Prostate gland (tissue), 2 donors: ENCODE data around the gene EPB41L5. TPM values are rescaled to one million over a fixed set of nuclear protein-coding genes. Genes with fewer than 3 reads are reported as not detected.
"Not testable (repeated sequence)": the region's sequence is repeated elsewhere in the genome, so short reads cannot be mapped to it uniquely, and the experiment has no call there.

Experiments used
- DNase-seq: peaks from one replicate; pipeline ENCODE4 v3.0.0-alpha.2; 2019; ENCODE audit warnings: low spot score
- H3K27ac ChIP-seq, 2 donors: fragments of 200-600 bp; sonication (generic); 2 replicates each; pipeline ENCODE4 v1.5.1; 2017 to 2019
- H3K27me3 ChIP-seq: fragments of 200-600 bp; sonication (generic); replicated peaks from 2 replicates; pipeline ENCODE4 v1.5.1; 2019; ENCODE audit not compliant: insufficient read depth
- H3K36me3 ChIP-seq, 2 donors: fragments of 200-600 bp; sonication (generic); 1 replicate in 1 of 2; 2 replicates in 1 of 2; pipeline versions ENCODE4 v1.5.1 to v1.8.1; 2017 to 2019
- H3K4me1 ChIP-seq: fragments of 200-600 bp; sonication (generic); replicated peaks from 2 replicates; pipeline ENCODE4 v1.5.1; 2019
- H3K4me3 ChIP-seq, 2 donors: fragments of 200-600 bp; sonication (generic); 2 replicates each; pipeline ENCODE4 v1.5.1; 2017 to 2019
- H3K9me3 ChIP-seq: fragments of 200-600 bp; sonication (generic); 2 replicates; pipeline ENCODE4 v1.5.1; 2017
- CTCF ChIP-seq, 4 experiments: fragments of 200-600 bp in 2 of 4; fragments of 450-650 bp in 2 of 4; sonication (generic) in 2 of 4; IDR thresholded peaks; 1 replicate in 3 of 4; 2 replicates in 1 of 4; pipeline ENCODE4 v1.5.1; 2016 to 2019; ENCODE audit warnings: antibody characterized with exemption in 4 of 4, mild to moderate bottlenecking in 2 of 4, moderate library complexity in 2 of 4
- POLR2A ChIP-seq: fragments of 450-650 bp; IDR thresholded peaks from one replicate; pipeline ENCODE4 v1.6.1; 2016; ENCODE audit warnings: antibody characterized with exemption, mild to moderate bottlenecking
- POLR2AphosphoS5 ChIP-seq: sonication (generic); formaldehyde crosslinking; IDR thresholded peaks from one replicate; pipeline ENCODE4 v1.6.1; 2017; ENCODE audit warnings: antibody characterized with exemption
- WGBS: methylation state at CpG from one replicate; pipeline ENCODE4 v1.1.5; 2018; 5-methylcytosine and 5-hydroxymethylcytosine counted together
- intact Hi-C: fragments of 100-400 bp; cut with DNase I; formaldehyde crosslinking; loops from one replicate; pipeline ENCODE4 v1.14.2; 2022
- total RNA-seq, 2 donors: library from RNA; depleted of rRNA; stranded (reverse); fragments of >200 nt; gene quantifications; one replicate each; pipeline ENCODE4 v1.1.0, GENCODE V29; 2016

The EPB41L5 gene
- total RNA-seq, 2 donors from 2014 or later = 37.1 to 51.1 TPM

DNA sequence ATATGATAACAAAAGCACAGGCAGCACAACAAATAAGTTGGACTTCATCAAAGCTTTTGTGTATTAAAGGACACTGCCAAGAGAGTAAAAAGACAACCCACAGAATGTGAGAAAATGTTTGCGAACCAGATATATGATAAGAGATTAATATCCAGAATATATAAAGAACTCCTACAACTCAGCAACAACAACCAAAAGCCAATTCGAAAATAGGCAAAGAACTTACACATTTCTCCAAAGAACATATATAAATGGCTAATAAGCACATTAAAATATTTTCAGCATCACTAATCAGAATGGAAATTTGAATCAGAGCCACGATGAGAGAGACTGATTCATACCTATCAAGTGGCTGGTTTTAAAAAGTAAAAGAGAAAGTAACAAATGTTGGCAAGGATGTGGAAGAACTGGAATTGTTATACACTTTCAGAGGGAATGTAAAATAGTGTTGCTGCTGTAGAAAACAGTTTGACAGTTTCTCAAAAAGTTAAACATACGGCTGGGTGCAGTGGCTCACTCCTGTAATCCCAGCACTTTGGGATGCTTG, 25.2 kb downstream of the EPB41L5 start:
- TF ChIP-seq POLR2AphosphoS5 (no peak), CTCF (IDR thresholded peaks at IDR 0.05) (no peak), POLR2A (no peak)
- intact Hi-C loops = no loop called here
- DNase-seq = no peak
- Histone ChIP-seq H3K9me3 (no peaks in the 10 kb centered on the region), H3K36me3 (no peaks in the 10 kb centered on the region), H3K27me3 (no peaks in the 10 kb centered on the region), H3K4me3 (no peak overlapping the region), H3K27ac (no peak overlapping the region), H3K4me1 (no peaks in the 10 kb centered on the region)
- WGBS = 87% methylated on average over 4 of the region's 4 CpGs

DNA sequence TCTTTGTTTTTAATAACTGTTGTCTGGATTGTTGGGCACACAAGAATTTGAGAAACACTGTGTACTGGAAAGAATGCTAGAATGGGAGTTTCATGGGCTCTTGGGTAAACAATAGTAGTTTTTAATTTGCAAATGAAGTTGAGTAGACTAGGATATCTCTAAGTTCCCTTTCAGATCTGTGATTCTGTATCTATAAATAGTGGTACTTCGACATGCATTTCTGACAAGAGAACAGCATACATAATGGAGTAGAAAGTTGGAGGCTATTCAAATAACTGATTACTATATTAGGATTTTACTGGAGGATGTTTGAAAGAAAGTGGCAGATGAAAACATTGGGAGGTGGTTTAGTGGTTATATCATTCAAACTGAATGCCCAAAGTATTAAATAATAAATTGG, 29.5 kb downstream of the EPB41L5 start:
- no peak for DNase-seq
- no peaks in the 10 kb centered on the region for H3K4me1 ChIP-seq
- H3K4me3 ChIP-seq = no peak overlapping the region
- H3K27ac ChIP-seq = no peak overlapping the region
- no peaks in the 10 kb centered on the region for H3K36me3 ChIP-seq
- TF ChIP-seq POLR2A (no peak), POLR2AphosphoS5 (no peak), CTCF (IDR thresholded peaks at IDR 0.05) (no peak)
- H3K9me3 ChIP-seq = no peaks in the 10 kb centered on the region
- intact Hi-C loops = no loop called here
- H3K27me3 ChIP-seq = no peaks in the 10 kb centered on the region
- WGBS = 21% methylated on average over 1 of the region's 1 CpG

DNA sequence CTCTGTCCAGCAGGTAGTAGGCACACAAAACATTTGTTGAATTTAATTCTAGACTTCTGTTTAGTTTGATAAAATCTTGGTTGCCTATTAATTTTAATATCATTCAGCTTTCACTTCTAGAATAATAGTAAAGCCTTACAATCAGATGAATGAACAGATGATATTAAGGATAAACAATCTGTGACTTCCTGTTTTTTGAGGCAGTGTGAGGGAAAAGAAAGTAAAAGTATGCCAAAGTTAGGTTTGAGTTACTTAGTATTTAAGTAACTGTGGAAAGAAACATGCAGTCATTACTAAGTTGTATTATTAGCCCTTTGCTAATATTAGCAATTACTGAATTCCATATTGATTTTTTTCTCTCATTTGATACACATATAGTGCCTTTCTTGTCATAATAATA, 31.5 kb downstream of the EPB41L5 start:
- no peak overlapping the region for H3K4me3 ChIP-seq
- no peak for DNase-seq
- H3K9me3 ChIP-seq = no peaks in the 10 kb centered on the region
- no peaks in the 10 kb centered on the region for H3K27me3 ChIP-seq
- intact Hi-C loops = no loop called here
- H3K36me3 ChIP-seq = no peaks in the 10 kb centered on the region
- H3K4me1 ChIP-seq = no peaks in the 10 kb centered on the region
- no peak for TF ChIP-seq CTCF (IDR thresholded peaks at IDR 0.05)
- no peak for TF ChIP-seq POLR2AphosphoS5
- TF ChIP-seq POLR2A = no peak
- no peak overlapping the region for H3K27ac ChIP-seq

DNA sequence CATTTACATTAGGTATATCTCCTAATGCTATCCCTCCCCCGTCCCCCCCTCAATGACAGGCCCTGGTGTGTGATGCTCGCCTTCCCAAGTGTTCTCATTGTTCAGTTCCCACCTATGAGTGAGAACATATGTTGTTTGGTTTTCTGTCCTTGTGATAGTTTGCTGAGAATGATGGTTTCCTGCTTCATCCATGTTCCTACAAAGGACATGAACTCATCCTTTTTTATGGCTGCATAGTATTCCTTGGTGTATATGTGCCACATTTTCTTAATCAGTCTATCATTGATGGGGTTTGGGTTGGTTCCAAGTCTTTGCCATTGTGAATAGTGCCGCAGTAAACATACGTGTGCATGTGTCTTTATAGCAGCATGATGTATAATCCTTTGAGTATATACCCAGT, 32.9 kb downstream of the EPB41L5 start:
- H3K4me3 ChIP-seq, H3K27ac ChIP-seq, H3K27me3 ChIP-seq, H3K9me3 ChIP-seq, DNase-seq, H3K4me1 ChIP-seq, H3K36me3 ChIP-seq, intact Hi-C loops: not testable (repeated sequence)
- WGBS = 97% methylated on average over 4 of the region's 4 CpGs

GRCh38 chr2:120046252-120046651, 33.4 kb downstream of the EPB41L5 start:
- DNase-seq, H3K4me3 ChIP-seq, H3K9me3 ChIP-seq, H3K27ac ChIP-seq, H3K4me1 ChIP-seq, intact Hi-C loops, H3K36me3 ChIP-seq, H3K27me3 ChIP-seq: not testable (repeated sequence)
- 100% methylated on average over 2 of the region's 2 CpGs for WGBS

DNA sequence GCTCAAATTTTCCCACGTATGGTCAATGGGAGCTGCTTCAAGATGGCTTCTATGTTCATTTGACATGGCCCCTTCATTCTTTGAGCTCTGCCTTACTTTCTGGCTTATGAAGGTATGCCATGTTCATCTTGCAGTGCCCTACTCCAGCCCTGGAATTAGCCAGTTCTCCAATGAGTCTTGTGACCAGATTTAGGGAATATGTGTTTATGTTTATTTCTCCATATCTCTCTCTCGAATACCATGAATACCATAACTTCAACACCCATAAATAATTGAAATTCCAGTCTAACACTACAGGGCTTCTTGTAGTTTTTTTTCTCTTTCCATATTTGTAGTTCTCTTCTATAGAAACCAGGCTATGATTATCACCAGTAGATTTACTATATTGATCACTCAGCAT, 39.7 kb downstream of the EPB41L5 start:
- Histone ChIP-seq H3K27me3 (no peaks in the 10 kb centered on the region), H3K9me3 (no peaks in the 10 kb centered on the region), H3K4me1 (no peaks in the 10 kb centered on the region), H3K36me3 (no peaks in the 10 kb centered on the region), H3K4me3 (no peak overlapping the region), H3K27ac (no peak overlapping the region)
- intact Hi-C loops = no loop called here
- TF ChIP-seq CTCF (IDR thresholded peaks at IDR 0.05) = no peak
- TF ChIP-seq POLR2AphosphoS5 = no peak
- TF ChIP-seq POLR2A = no peak
- no peak for DNase-seq
- WGBS = 88% methylated on average over 2 of the region's 2 CpGs
